NCI-H524 treated with DMSO at 0.1 percent for 48 hours (cell line): ENCODE results near the gene TBC1D8.

Experiments
- DNase-seq: peaks from one replicate; lab custom pipeline; 2025; lab: John Stamatoyannopoulos, UW

TBC1D8 gene

GRCh38 chr2:100998235-100998573, 153.0 kb downstream of the TBC1D8 start:
- DNase-seq: no peak

- DNase-seq: no peak
Observed at GRCh38 chr2:100997509-100998234, 153.5 kb downstream of the TBC1D8 start.

- DNase-seq: no peak
Observed at GRCh38 chr2:100995309-100996075, 155.7 kb downstream of the TBC1D8 start.

GRCh38 chr2:100993294-100993693, 157.9 kb downstream of the TBC1D8 start:
- DNase-seq: no peak

GRCh38 chr2:100992262-100992661, 158.9 kb downstream of the TBC1D8 start:
- DNase-seq: no peak

GRCh38 chr2:100991404-100991773, 159.8 kb downstream of the TBC1D8 start:
- DNase-seq: no peak

- no peak for DNase-seq
Observed at GRCh38 chr2:100990650-100991403, 160.4 kb downstream of the TBC1D8 start.

- DNase-seq: no peak
Observed at GRCh38 chr2:100990166-100990565, 161.0 kb downstream of the TBC1D8 start.

GRCh38 chr2:100989666-100990065, 161.5 kb downstream of the TBC1D8 start:
- DNase-seq: no peak

- DNase-seq: no peak
Observed at GRCh38 chr2:100988630-100989417, 162.4 kb downstream of the TBC1D8 start.

GRCh38 chr2:100987974-100988373, 163.2 kb downstream of the TBC1D8 start:
- no peak for DNase-seq

- no peak for DNase-seq
Observed at GRCh38 chr2:100987536-100987935, 163.6 kb downstream of the TBC1D8 start.

GRCh38 chr2:100986157-100986556, 165.0 kb downstream of the TBC1D8 start:
- peak; percentile 46 for DNase-seq

- DNase-seq: no peak
Observed at GRCh38 chr2:100984892-100985307, 166.3 kb downstream of the TBC1D8 start.

- no peak for DNase-seq
Observed at GRCh38 chr2:100983684-100984310, 167.4 kb downstream of the TBC1D8 start.

- DNase-seq: no peak
Observed at GRCh38 chr2:100983201-100983600, 168.0 kb downstream of the TBC1D8 start.

GRCh38 chr2:100982431-100982861, 168.7 kb downstream of the TBC1D8 start:
- no peak for DNase-seq

GRCh38 chr2:100981011-100981410, 170.2 kb downstream of the TBC1D8 start:
- DNase-seq: no peak

GRCh38 chr2:100980046-100980445, 171.1 kb downstream of the TBC1D8 start:
- DNase-seq: no peak

GRCh38 chr2:100978582-100979191, 172.5 kb downstream of the TBC1D8 start:
- peak; percentile 34 for DNase-seq

- DNase-seq: no peak
Observed at GRCh38 chr2:100977511-100977910, 173.7 kb downstream of the TBC1D8 start.
